Measurements from ENCODE around the gene TNFRSF25.
A peak's percentile ranks its signal among the peaks of the same experiment; 100 is the strongest.
"Not testable (repeated sequence)": the region's sequence is repeated elsewhere in the genome, so short reads cannot be mapped to it uniquely, and the experiment has no call there.

TNFRSF25 gene

GRCh38 chr1:6499296-6499695, 33.3 kb upstream of the TNFRSF25 start:
- Histone ChIP-seq H3K9ac (ENCODE audit: low read length) (no peak overlapping the region), H3K9me3 (ENCODE audit: control insufficient read depth, low read depth, low read length) (no peaks in the 10 kb centered on the region), H3K4me1 (ENCODE audit: control insufficient read depth, low read depth, low read length) (peaks cover 12% of the 10 kb centered on the region), H3K27ac (ENCODE audit: low read length) (no peak overlapping the region), H3K36me3 (ENCODE audit: control insufficient read depth, low read depth, low read length) (no peaks in the 10 kb centered on the region), H3K4me3 (ENCODE audit: low read length) (no peak overlapping the region), H3K27me3 (ENCODE audit: control insufficient read depth, insufficient read depth, low read length) (peaks cover 24% of the 10 kb centered on the region)

GRCh38 chr1:6498576-6499111, 32.7 kb upstream of the TNFRSF25 start:
- Histone ChIP-seq H3K27me3 (ENCODE audit: control insufficient read depth, insufficient read depth, low read length) (peaks cover 24% of the 10 kb centered on the region), H3K9me3 (ENCODE audit: control insufficient read depth, low read depth, low read length) (no peaks in the 10 kb centered on the region), H3K4me3 (ENCODE audit: low read length) (no peak overlapping the region), H3K36me3 (ENCODE audit: control insufficient read depth, low read depth, low read length) (no peaks in the 10 kb centered on the region), H3K27ac (ENCODE audit: low read length) (no peak overlapping the region), H3K9ac (ENCODE audit: low read length) (no peak overlapping the region), H3K4me1 (ENCODE audit: control insufficient read depth, low read depth, low read length) (peaks cover 12% of the 10 kb centered on the region)

- H3K27ac ChIP-seq (ENCODE audit: low read length): no peak overlapping the region
- peak overlapping the region; percentile 66 for H3K4me3 ChIP-seq (ENCODE audit: low read length)
- peaks cover 12% of the 10 kb centered on the region for H3K4me1 ChIP-seq (ENCODE audit: control insufficient read depth, low read depth, low read length)
- H3K36me3 ChIP-seq (ENCODE audit: control insufficient read depth, low read depth, low read length): no peaks in the 10 kb centered on the region
- no peak overlapping the region for H3K9ac ChIP-seq (ENCODE audit: low read length)
- no peaks in the 10 kb centered on the region for H3K9me3 ChIP-seq (ENCODE audit: control insufficient read depth, low read depth, low read length)
- H3K27me3 ChIP-seq (ENCODE audit: control insufficient read depth, insufficient read depth, low read length): peaks cover 24% of the 10 kb centered on the region
Observed at GRCh38 chr1:6497867-6498575, 32.0 kb upstream of the TNFRSF25 start.

GRCh38 chr1:6497215-6497866, 31.4 kb upstream of the TNFRSF25 start:
- peak overlapping the region; percentile 66 for H3K4me3 ChIP-seq (ENCODE audit: low read length)
- H3K27me3 ChIP-seq (ENCODE audit: control insufficient read depth, insufficient read depth, low read length): peaks cover 24% of the 10 kb centered on the region
- no peaks in the 10 kb centered on the region for H3K9me3 ChIP-seq (ENCODE audit: control insufficient read depth, low read depth, low read length)
- no peaks in the 10 kb centered on the region for H3K36me3 ChIP-seq (ENCODE audit: control insufficient read depth, low read depth, low read length)
- peaks cover 12% of the 10 kb centered on the region for H3K4me1 ChIP-seq (ENCODE audit: control insufficient read depth, low read depth, low read length)
- H3K27ac ChIP-seq (ENCODE audit: low read length): no peak overlapping the region
- no peak overlapping the region for H3K9ac ChIP-seq (ENCODE audit: low read length)

- H3K9ac ChIP-seq (ENCODE audit: low read length): no peak overlapping the region
- no peaks in the 10 kb centered on the region for H3K9me3 ChIP-seq (ENCODE audit: control insufficient read depth, low read depth, low read length)
- H3K4me3 ChIP-seq (ENCODE audit: low read length): peak overlapping the region; percentile 62
- no peak overlapping the region for H3K27ac ChIP-seq (ENCODE audit: low read length)
- H3K4me1 ChIP-seq (ENCODE audit: control insufficient read depth, low read depth, low read length): peaks cover 13% of the 10 kb centered on the region
- no peaks in the 10 kb centered on the region for H3K36me3 ChIP-seq (ENCODE audit: control insufficient read depth, low read depth, low read length)
- H3K27me3 ChIP-seq (ENCODE audit: control insufficient read depth, insufficient read depth, low read length): peaks cover 24% of the 10 kb centered on the region
Observed at GRCh38 chr1:6496890-6497214, 30.9 kb upstream of the TNFRSF25 start.

GRCh38 chr1:6496365-6496721, 30.4 kb upstream of the TNFRSF25 start:
- peaks cover 18% of the 10 kb centered on the region for H3K4me1 ChIP-seq (ENCODE audit: control insufficient read depth, low read depth, low read length)
- H3K36me3 ChIP-seq (ENCODE audit: control insufficient read depth, low read depth, low read length): no peaks in the 10 kb centered on the region
- H3K9ac ChIP-seq (ENCODE audit: low read length): no peak overlapping the region
- H3K9me3 ChIP-seq (ENCODE audit: control insufficient read depth, low read depth, low read length): no peaks in the 10 kb centered on the region
- H3K27me3 ChIP-seq (ENCODE audit: control insufficient read depth, insufficient read depth, low read length): peaks cover 24% of the 10 kb centered on the region
- H3K4me3 ChIP-seq (ENCODE audit: low read length): peak overlapping the region; percentile 62
- no peak overlapping the region for H3K27ac ChIP-seq (ENCODE audit: low read length)

GRCh38 chr1:6495540-6496364, 29.8 kb upstream of the TNFRSF25 start:
- no peak overlapping the region for H3K9ac ChIP-seq (ENCODE audit: low read length)
- H3K9me3 ChIP-seq (ENCODE audit: control insufficient read depth, low read depth, low read length): no peaks in the 10 kb centered on the region
- no peaks in the 10 kb centered on the region for H3K36me3 ChIP-seq (ENCODE audit: control insufficient read depth, low read depth, low read length)
- H3K4me1 ChIP-seq (ENCODE audit: control insufficient read depth, low read depth, low read length): peaks cover 22% of the 10 kb centered on the region
- H3K27me3 ChIP-seq (ENCODE audit: control insufficient read depth, insufficient read depth, low read length): peaks cover 24% of the 10 kb centered on the region
- H3K4me3 ChIP-seq (ENCODE audit: low read length): no peak overlapping the region
- no peak overlapping the region for H3K27ac ChIP-seq (ENCODE audit: low read length)

- Histone ChIP-seq H3K4me3 (ENCODE audit: low read length) (no peak overlapping the region), H3K27me3 (ENCODE audit: control insufficient read depth, insufficient read depth, low read length) (peaks cover 24% of the 10 kb centered on the region), H3K27ac (ENCODE audit: low read length) (no peak overlapping the region), H3K4me1 (ENCODE audit: control insufficient read depth, low read depth, low read length) (peaks cover 22% of the 10 kb centered on the region), H3K36me3 (ENCODE audit: control insufficient read depth, low read depth, low read length) (no peaks in the 10 kb centered on the region), H3K9ac (ENCODE audit: low read length) (no peak overlapping the region), H3K9me3 (ENCODE audit: control insufficient read depth, low read depth, low read length) (no peaks in the 10 kb centered on the region)
Observed at GRCh38 chr1:6495041-6495441, 29.1 kb upstream of the TNFRSF25 start.

GRCh38 chr1:6494627-6495026, 28.7 kb upstream of the TNFRSF25 start:
- peaks cover 23% of the 10 kb centered on the region for H3K4me1 ChIP-seq (ENCODE audit: control insufficient read depth, low read depth, low read length)
- H3K36me3 ChIP-seq (ENCODE audit: control insufficient read depth, low read depth, low read length): no peaks in the 10 kb centered on the region
- no peak overlapping the region for H3K27ac ChIP-seq (ENCODE audit: low read length)
- peaks cover 24% of the 10 kb centered on the region for H3K27me3 ChIP-seq (ENCODE audit: control insufficient read depth, insufficient read depth, low read length)
- no peak overlapping the region for H3K4me3 ChIP-seq (ENCODE audit: low read length)
- H3K9ac ChIP-seq (ENCODE audit: low read length): no peak overlapping the region
- no peaks in the 10 kb centered on the region for H3K9me3 ChIP-seq (ENCODE audit: control insufficient read depth, low read depth, low read length)

GRCh38 chr1:6493834-6494223, 27.9 kb upstream of the TNFRSF25 start:
- H3K27ac ChIP-seq (ENCODE audit: low read length); H3K9me3 ChIP-seq (ENCODE audit: control insufficient read depth, low read depth, low read length); H3K9ac ChIP-seq (ENCODE audit: low read length); H3K36me3 ChIP-seq (ENCODE audit: control insufficient read depth, low read depth, low read length); H3K4me3 ChIP-seq (ENCODE audit: low read length): not testable (repeated sequence)
- H3K4me1 ChIP-seq (ENCODE audit: control insufficient read depth, low read depth, low read length): peaks cover 25% of the 10 kb centered on the region
- peaks cover 24% of the 10 kb centered on the region for H3K27me3 ChIP-seq (ENCODE audit: control insufficient read depth, insufficient read depth, low read length)

GRCh38 chr1:6491966-6492365, 26.0 kb upstream of the TNFRSF25 start:
- Histone ChIP-seq H3K27me3 (ENCODE audit: control insufficient read depth, insufficient read depth, low read length) (peaks cover 15% of the 10 kb centered on the region), H3K36me3 (ENCODE audit: control insufficient read depth, low read depth, low read length) (no peaks in the 10 kb centered on the region), H3K4me3 (ENCODE audit: low read length) (no peak overlapping the region), H3K4me1 (ENCODE audit: control insufficient read depth, low read depth, low read length) (peaks cover 25% of the 10 kb centered on the region), H3K9me3 (ENCODE audit: control insufficient read depth, low read depth, low read length) (no peaks in the 10 kb centered on the region), H3K27ac (ENCODE audit: low read length) (no peak overlapping the region), H3K9ac (ENCODE audit: low read length) (no peak overlapping the region)
